CD4-positive, alpha-beta memory T cell (primary cell): ENCODE data around the gene GRIK1. TPM values are rescaled to one million over a fixed set of nuclear protein-coding genes. Genes with fewer than 3 reads are reported as not detected.
A peak's percentile ranks its signal among the peaks of the same experiment; 100 is the strongest.

Experiments used
- CTCF ChIA-PET: fragments of 350-600 bp; sonication (Branson Sonifier 250); formaldehyde crosslinking; loops from one replicate; lab custom pipeline; 2021; ENCODE audit warnings: inconsistent platforms; ENCODE audit not compliant: partially characterized antibody; lab: Charles Lee
- POLR2A ChIA-PET: fragments of 350-600 bp; sonication (Branson Sonifier 250); formaldehyde crosslinking; loops from one replicate; lab custom pipeline; 2021; ENCODE audit not compliant: partially characterized antibody; lab: Charles Lee
- DNase-seq, 5 donors: peaks; one replicate each; pipeline versions ENCODE4 v3.0.0 to v3.0.0-alpha.2; 2020 to 2022; ENCODE audit warnings: mixed read lengths in 1 of 5
- H3K27ac ChIP-seq: one replicate; pipeline ENCODE4 v1.7.0; 2013; ENCODE audit warnings: low read depth, low read length
- H3K27me3 ChIP-seq: 2 replicates; pipeline ENCODE4 v1.7.0; 2013; ENCODE audit warnings: mild to moderate bottlenecking, low read length, moderate library complexity; ENCODE audit not compliant: insufficient read depth
- H3K36me3 ChIP-seq: 2 replicates; pipeline ENCODE4 v1.7.0; 2013; ENCODE audit warnings: mild to moderate bottlenecking, low read length, moderate library complexity; ENCODE audit not compliant: insufficient read depth
- H3K4me1 ChIP-seq: 2 replicates; pipeline ENCODE4 v1.7.0; 2013; ENCODE audit warnings: mild to moderate bottlenecking, low read length, moderate library complexity; ENCODE audit not compliant: insufficient read depth
- H3K4me3 ChIP-seq, 2 donors: one replicate each; pipeline ENCODE4 v1.7.0; 2013; ENCODE audit warnings: low read length in 2 of 2, mild to moderate bottlenecking in 1 of 2
- H3K9me3 ChIP-seq, 2 donors: one replicate each; pipeline ENCODE4 v1.7.0; 2013; ENCODE audit warnings: low read length in 2 of 2, control low read depth in 1 of 2; ENCODE audit not compliant: control insufficient read depth in 1 of 2
- H3K27ac Mint-ChIP-seq, 7 donors: one replicate each; pipeline ENCODE4 v1.8.0; 2020 to 2021; ENCODE audit warnings: mixed read lengths in 7 of 7, mild to moderate bottlenecking in 6 of 7, inconsistent platforms in 3 of 7, moderate library complexity in 3 of 7
- H3K27me3 Mint-ChIP-seq, 2 donors: one replicate each; pipeline ENCODE4 v1.8.0; 2020 to 2021; ENCODE audit warnings: mixed read lengths in 2 of 2
- H3K36me3 Mint-ChIP-seq, 2 donors: one replicate each; pipeline ENCODE4 v1.8.0; 2020 to 2021; ENCODE audit warnings: mixed read lengths in 2 of 2, inconsistent platforms in 1 of 2, mild to moderate bottlenecking in 1 of 2
- H3K4me1 Mint-ChIP-seq, 4 donors: one replicate each; pipeline ENCODE4 v1.8.0; 2020 to 2021; ENCODE audit warnings: mixed read lengths in 4 of 4, mild to moderate bottlenecking in 1 of 4
- H3K4me3 Mint-ChIP-seq, 8 donors: one replicate each; pipeline ENCODE4 v1.8.0; 2020 to 2021; ENCODE audit warnings: mixed read lengths in 8 of 8, mild to moderate bottlenecking in 7 of 8, moderate library complexity in 6 of 8, inconsistent platforms in 3 of 8
- H3K9me3 Mint-ChIP-seq, 8 donors: one replicate each; pipeline ENCODE4 v1.8.0; 2020 to 2021; ENCODE audit warnings: mixed read lengths in 8 of 8, mild to moderate bottlenecking in 5 of 8, inconsistent platforms in 3 of 8, moderate library complexity in 1 of 8
- intact Hi-C: fragments of 100-400 bp; cut with micrococcal nuclease; formaldehyde crosslinking; loops from one replicate; pipeline ENCODE4 v1.15.1; 2023
- polyA plus RNA-seq, 2 donors: library from polyadenylated mRNA; unstranded; fragments of 300-500 nt; fragmentation: Illumina TruSeq; gene quantifications; one replicate each; pipeline ENCODE4 v1.2.3, GENCODE V29; 2021
- total RNA-seq, 2 experiments: library from RNA; stranded (reverse); gene quantifications; one replicate each; pipeline ENCODE4 v1.2.3, GENCODE V29; 2021

Gene GRIK1
- total and polyA plus RNA-seq, 4 experiments from 2014 or later: not detected

GRCh38 chr21:29678626-29679025 is 261.2 kb downstream of the GRIK1 start:
- Histone ChIP-seq H3K4me1 (no peaks in the 10 kb centered on the region), H3K27ac (no peak overlapping the region), H3K9me3 (no peaks in the 10 kb centered on the region), H3K36me3 (no peaks in the 10 kb centered on the region), H3K4me3 (no peak overlapping the region), H3K27me3 (no peaks in the 10 kb centered on the region)
- ChIA-PET POLR2A (no interaction called here), CTCF (no interaction called here)
- H3K27me3 Mint-ChIP-seq: peaks cover 1 to 3% of the 10 kb centered on the region in 2 donors
- intact Hi-C loops: no loop called here
- no peak overlapping the region for H3K27ac Mint-ChIP-seq
- no peaks in the 10 kb centered on the region for H3K4me1 Mint-ChIP-seq
- no peaks in the 10 kb centered on the region for H3K36me3 Mint-ChIP-seq
- DNase-seq: no peak
- H3K4me3 Mint-ChIP-seq: no peak overlapping the region
- peaks cover 0 to 8% (median 5%) of the 10 kb centered on the region in 8 donors for H3K9me3 Mint-ChIP-seq

GRCh38 chr21:29677326-29677725 is 262.5 kb downstream of the GRIK1 start:
- peaks cover 1 to 3% of the 10 kb centered on the region in 2 donors for H3K27me3 Mint-ChIP-seq
- CTCF ChIA-PET: no interaction called here
- H3K36me3 Mint-ChIP-seq: no peaks in the 10 kb centered on the region
- no peaks in the 10 kb centered on the region for H3K36me3 ChIP-seq
- no peak overlapping the region for H3K27ac ChIP-seq
- peaks cover 0 to 4% (median 0%) of the 10 kb centered on the region in 8 donors for H3K9me3 Mint-ChIP-seq
- no peak overlapping the region for H3K4me3 Mint-ChIP-seq
- POLR2A ChIA-PET: no interaction called here
- no peaks in the 10 kb centered on the region for H3K4me1 Mint-ChIP-seq
- no peaks in the 10 kb centered on the region for H3K27me3 ChIP-seq
- H3K4me3 ChIP-seq: no peak overlapping the region
- no peak for DNase-seq
- no peaks in the 10 kb centered on the region for H3K9me3 ChIP-seq
- intact Hi-C loops: no loop called here
- no peaks in the 10 kb centered on the region for H3K4me1 ChIP-seq
- H3K27ac Mint-ChIP-seq: no peak overlapping the region

DNA sequence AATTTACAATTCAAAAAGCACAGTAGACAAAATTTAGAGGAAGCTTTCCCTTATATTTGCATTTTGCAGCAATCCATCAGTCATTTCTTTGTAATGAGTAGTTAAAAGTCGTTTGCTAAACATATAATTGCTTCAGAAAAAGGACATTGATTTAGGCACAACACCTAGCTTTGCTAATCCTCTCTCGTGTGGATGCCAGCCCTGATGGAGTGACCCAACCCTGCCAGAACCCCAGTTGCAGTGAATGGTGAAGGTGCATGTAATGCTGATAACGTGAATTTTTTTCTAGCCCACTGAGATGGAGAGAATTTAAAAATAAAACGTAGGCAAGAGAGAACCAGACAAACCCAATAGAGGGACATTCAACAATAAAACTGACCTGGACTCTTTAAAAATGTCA is 263.4 kb downstream of the GRIK1 start:
- intact Hi-C loops: no loop called here
- Mint-ChIP-seq H3K27me3 (peaks cover 1 to 2% of the 10 kb centered on the region in 2 donors), H3K4me1 (no peaks in the 10 kb centered on the region), H3K9me3 (peaks cover 0 to 4% (median 0%) of the 10 kb centered on the region in 8 donors), H3K27ac (no peak overlapping the region), H3K36me3 (no peaks in the 10 kb centered on the region), H3K4me3 (no peak overlapping the region)
- ChIA-PET POLR2A (no interaction called here), CTCF (interaction anchor here (1.4 kb wide), 1 partner anchor 14 kb away, joined by 4 read pairs; no protein-coding TSS in a partner anchor)
- Histone ChIP-seq H3K4me1 (no peaks in the 10 kb centered on the region), H3K27me3 (no peaks in the 10 kb centered on the region), H3K9me3 (no peaks in the 10 kb centered on the region), H3K27ac (no peak overlapping the region), H3K36me3 (no peaks in the 10 kb centered on the region), H3K4me3 (no peak overlapping the region)
- DNase-seq: no peak

GRCh38 chr21:29675451-29675850 is 264.3 kb downstream of the GRIK1 start:
- Histone ChIP-seq H3K27me3 (no peaks in the 10 kb centered on the region), H3K27ac (no peak overlapping the region), H3K4me3 (no peak overlapping the region), H3K4me1 (no peaks in the 10 kb centered on the region), H3K36me3 (no peaks in the 10 kb centered on the region), H3K9me3 (no peaks in the 10 kb centered on the region)
- Mint-ChIP-seq H3K27ac (no peak overlapping the region), H3K4me3 (no peak overlapping the region), H3K27me3 (peaks cover 0 to 1% of the 10 kb centered on the region in 2 donors), H3K9me3 (peaks cover 0 to 2% (median 0%) of the 10 kb centered on the region in 8 donors), H3K36me3 (no peaks in the 10 kb centered on the region), H3K4me1 (no peaks in the 10 kb centered on the region)
- no peak for DNase-seq
- intact Hi-C loops: no loop called here
- ChIA-PET CTCF (interaction anchor here (1.4 kb wide), 1 partner anchor 13 kb away, joined by 4 read pairs; no protein-coding TSS in a partner anchor), POLR2A (no interaction called here)

DNA sequence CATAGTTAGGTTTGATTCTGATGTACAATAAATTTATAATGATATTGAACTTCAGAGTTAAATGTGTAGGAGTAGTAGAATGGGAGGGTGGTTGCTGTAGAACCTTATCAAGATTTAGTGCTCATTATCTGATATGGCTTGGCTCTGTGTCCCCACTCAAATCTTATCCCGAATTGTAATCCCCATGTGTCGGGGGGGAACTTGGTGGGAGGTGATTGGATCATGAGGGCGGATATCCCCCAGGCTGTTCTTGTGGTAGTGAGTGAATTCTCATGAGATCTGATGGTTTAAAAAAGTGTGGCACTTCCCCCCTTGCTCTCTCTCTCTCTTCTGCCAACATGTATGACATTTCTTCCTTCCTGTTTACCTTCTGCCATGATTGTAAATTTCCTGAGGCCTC is 265.5 kb downstream of the GRIK1 start:
- Histone ChIP-seq H3K9me3 (no peaks in the 10 kb centered on the region), H3K27me3 (no peaks in the 10 kb centered on the region), H3K4me3 (no peak overlapping the region), H3K36me3 (no peaks in the 10 kb centered on the region), H3K4me1 (no peaks in the 10 kb centered on the region), H3K27ac (no peak overlapping the region)
- H3K4me3 Mint-ChIP-seq: no peak overlapping the region
- no peaks in the 10 kb centered on the region for H3K36me3 Mint-ChIP-seq
- H3K27me3 Mint-ChIP-seq: peaks cover 0 to 1% of the 10 kb centered on the region in 2 donors
- ChIA-PET POLR2A (no interaction called here), CTCF (no interaction called here)
- no peak for DNase-seq
- intact Hi-C loops: no loop called here
- peaks cover 0 to 2% (median 0%) of the 10 kb centered on the region in 8 donors for H3K9me3 Mint-ChIP-seq
- no peaks in the 10 kb centered on the region for H3K4me1 Mint-ChIP-seq
- H3K27ac Mint-ChIP-seq: no peak overlapping the region

DNA sequence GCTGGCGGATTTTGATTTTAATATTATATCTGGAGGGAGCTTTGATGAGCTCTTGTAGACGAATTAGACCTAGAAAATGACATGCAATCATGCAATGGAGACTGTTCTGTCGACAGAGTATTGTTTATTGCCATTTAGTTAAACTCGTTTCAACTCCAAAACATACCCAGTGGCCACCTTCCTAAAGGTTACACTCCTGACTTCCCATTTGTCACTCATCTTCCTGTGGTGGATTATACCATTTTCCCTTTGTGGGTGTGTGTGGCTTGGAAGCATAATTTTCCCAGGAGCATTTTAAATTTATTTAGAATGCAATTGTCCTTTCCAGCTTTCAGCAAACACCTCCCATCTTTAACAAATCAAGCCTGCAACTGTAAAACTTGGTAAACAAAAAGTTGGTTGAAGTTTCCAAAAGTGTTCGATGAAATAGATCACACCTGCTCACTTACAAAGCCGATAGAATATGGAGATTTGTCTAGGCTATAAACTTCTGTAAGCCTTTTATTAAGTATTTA is 266.6 kb downstream of the GRIK1 start:
- POLR2A ChIA-PET: no interaction called here
- CTCF ChIA-PET: no interaction called here
- H3K27me3 Mint-ChIP-seq: peaks cover 0 to 4% of the 10 kb centered on the region in 2 donors

DNA sequence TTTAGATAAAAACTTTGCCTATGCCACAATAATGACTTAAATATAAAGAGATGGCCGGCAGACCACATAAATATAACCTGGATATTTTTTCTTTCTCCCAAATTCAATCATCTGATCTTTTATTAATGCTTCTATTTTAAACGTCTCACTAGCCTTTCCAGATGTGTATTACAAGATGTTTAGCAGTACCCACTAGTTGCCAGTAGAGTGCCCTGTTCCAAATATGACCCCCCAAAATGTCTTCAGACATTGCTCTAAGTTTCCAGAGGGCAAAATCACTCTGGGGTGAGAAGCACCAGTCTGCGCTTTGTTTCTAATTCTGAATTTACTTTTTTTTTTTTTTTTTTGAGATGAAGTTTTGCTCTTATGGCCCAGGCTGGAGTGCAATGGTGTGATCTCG is 268.1 kb downstream of the GRIK1 start:
- CTCF ChIA-PET: no interaction called here
- Mint-ChIP-seq H3K36me3 (no peaks in the 10 kb centered on the region), H3K4me1 (no peaks in the 10 kb centered on the region), H3K4me3 (no peak overlapping the region), H3K27ac (no peak overlapping the region), H3K27me3 (peaks cover 0 to 4% of the 10 kb centered on the region in 2 donors), H3K9me3 (peaks cover 0 to 10% (median 0%) of the 10 kb centered on the region in 8 donors)
- Histone ChIP-seq H3K4me3 (no peak overlapping the region), H3K27me3 (no peaks in the 10 kb centered on the region), H3K27ac (no peak overlapping the region), H3K4me1 (no peaks in the 10 kb centered on the region), H3K9me3 (no peaks in the 10 kb centered on the region), H3K36me3 (no peaks in the 10 kb centered on the region)
- POLR2A ChIA-PET: no interaction called here
- intact Hi-C loops: no loop called here
- DNase-seq: no peak

More for the DNA sequence above, 266.6 kb downstream of the GRIK1 start:
- Mint-ChIP-seq H3K36me3 (no peaks in the 10 kb centered on the region), H3K4me1 (no peaks in the 10 kb centered on the region), H3K9me3 (peaks cover 0 to 5% (median 0%) of the 10 kb centered on the region in 8 donors), H3K27ac (peak overlapping the region in 1 of 7 donors; percentile 30), H3K4me3 (no peak overlapping the region)
- no peaks in the 10 kb centered on the region for H3K27me3 ChIP-seq
- H3K4me3 ChIP-seq: no peak overlapping the region
- DNase-seq: no peak
- H3K9me3 ChIP-seq: no peaks in the 10 kb centered on the region
- H3K27ac ChIP-seq: no peak overlapping the region
- intact Hi-C loops: no loop called here
- H3K4me1 ChIP-seq: no peaks in the 10 kb centered on the region
- no peaks in the 10 kb centered on the region for H3K36me3 ChIP-seq
